GM12891 (cell line): ENCODE data around the gene GPR39.

Experiments
- PAX5 ChIP-seq: IDR thresholded peaks from 2 replicates; pipeline ENCODE4 v1.6.1; 2011; ENCODE audit warnings: low read length, moderate library complexity, mild to moderate bottlenecking; ENCODE audit not compliant: insufficient read depth, severe bottlenecking
- POLR2AphosphoS5 ChIP-seq: IDR thresholded peaks from 2 replicates; pipeline ENCODE4 v1.6.1; 2011; ENCODE audit warnings: low read depth, low read length, control low read depth

GRCh38 chr2:132403146-132403545 lies 13.5 kb upstream of the GPR39 start:
- no peak for TF ChIP-seq PAX5
- TF ChIP-seq POLR2AphosphoS5, result no peak
